Measurements from ENCODE around the gene DCAF7. TPM values are rescaled to one million over a fixed set of nuclear protein-coding genes. Genes with fewer than 3 reads are reported as not detected.

The DCAF7 gene
- total RNA-seq, 4 donors from 2014 or later, result 24.9 to 45.2 (median 34.2) TPM

DNA sequence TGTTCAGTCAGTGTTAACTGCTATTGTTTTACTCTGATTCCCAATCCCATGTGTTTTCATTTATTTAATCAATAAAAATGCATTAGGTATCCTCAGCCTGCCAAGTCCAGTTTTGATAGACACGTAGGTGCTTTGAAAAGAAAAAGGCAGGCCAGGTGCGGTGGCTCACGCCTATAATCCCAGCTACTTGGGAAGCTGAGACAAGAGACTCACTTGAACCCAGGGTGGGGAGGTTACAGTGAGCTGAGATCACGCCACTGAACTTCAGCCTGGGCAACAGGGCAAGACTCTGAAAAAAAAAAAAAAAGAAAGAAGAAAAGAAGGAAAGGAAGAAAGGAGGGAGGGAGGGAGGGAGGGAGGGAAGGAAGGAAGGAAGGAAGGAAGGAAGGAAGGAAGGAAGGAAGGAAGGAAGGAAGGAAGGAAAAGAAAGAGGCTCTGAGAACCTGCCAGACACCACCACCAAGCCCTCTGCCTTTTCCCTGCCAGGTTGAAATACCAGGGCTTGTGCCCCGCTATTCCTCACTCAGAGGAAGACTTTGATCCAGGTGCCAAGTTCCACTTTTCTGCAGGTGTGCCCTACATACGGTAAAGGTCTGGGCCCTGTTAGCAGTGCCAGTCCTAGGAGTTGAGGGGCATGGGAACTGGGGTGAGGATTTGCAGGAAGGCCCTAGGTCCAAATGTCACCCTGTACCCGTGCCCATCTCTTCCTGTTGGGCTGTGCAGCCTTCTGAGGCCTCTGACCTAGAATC lies 37.2 kb upstream of the DCAF7 start:
- H3K9me3 ChIP-seq, result no peaks in the 10 kb centered on the region
- WGBS, result 77% methylated on average over 6 of the region's 7 CpGs

DNA sequence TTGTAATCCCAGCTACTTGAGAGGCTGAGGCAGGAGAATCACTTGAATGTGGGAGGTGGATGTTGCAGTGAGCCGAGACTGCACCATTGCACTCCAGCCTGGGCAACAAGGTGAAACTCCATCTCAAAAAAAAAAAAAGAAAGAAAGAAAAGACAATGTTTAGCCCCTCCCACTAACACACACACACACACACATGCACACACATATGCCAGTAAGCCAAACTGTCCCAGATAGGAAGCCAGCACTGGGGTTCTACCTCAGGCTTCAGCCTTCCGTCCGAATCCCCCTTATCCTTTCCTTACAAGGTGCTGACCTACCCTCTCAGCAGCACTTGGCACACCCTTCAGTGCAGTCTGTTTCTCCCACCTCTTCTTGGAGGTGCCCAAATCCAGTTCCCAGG lies 35.8 kb upstream of the DCAF7 start:
- no peak for DNase-seq (ENCODE audit: extremely low spot score)
- H3K27me3 ChIP-seq, result peaks cover 0 to 16% (median 0%) of the 10 kb centered on the region in 4 donors
- WGBS, result 88% methylated on average over 3 of the region's 3 CpGs
- H3K9me3 ChIP-seq, result no peaks in the 10 kb centered on the region
- no peaks in the 10 kb centered on the region for H3K4me1 ChIP-seq
- H3K4me3 ChIP-seq, result no peak overlapping the region
- TF ChIP-seq, protein P1, sequence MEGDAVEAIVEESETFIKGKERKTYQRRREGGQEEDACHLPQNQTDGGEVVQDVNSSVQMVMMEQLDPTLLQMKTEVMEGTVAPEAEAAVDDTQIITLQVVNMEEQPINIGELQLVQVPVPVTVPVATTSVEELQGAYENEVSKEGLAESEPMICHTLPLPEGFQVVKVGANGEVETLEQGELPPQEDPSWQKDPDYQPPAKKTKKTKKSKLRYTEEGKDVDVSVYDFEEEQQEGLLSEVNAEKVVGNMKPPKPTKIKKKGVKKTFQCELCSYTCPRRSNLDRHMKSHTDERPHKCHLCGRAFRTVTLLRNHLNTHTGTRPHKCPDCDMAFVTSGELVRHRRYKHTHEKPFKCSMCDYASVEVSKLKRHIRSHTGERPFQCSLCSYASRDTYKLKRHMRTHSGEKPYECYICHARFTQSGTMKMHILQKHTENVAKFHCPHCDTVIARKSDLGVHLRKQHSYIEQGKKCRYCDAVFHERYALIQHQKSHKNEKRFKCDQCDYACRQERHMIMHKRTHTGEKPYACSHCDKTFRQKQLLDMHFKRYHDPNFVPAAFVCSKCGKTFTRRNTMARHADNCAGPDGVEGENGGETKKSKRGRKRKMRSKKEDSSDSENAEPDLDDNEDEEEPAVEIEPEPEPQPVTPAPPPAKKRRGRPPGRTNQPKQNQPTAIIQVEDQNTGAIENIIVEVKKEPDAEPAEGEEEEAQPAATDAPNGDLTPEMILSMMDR (IDR thresholded peaks at IDR 0.05), result no peak
- no peak for TF ChIP-seq POLR2A (IDR thresholded peaks at IDR 0.05; ENCODE audit: low read depth)
- TF ChIP-seq EP300 (IDR thresholded peaks at IDR 0.05), result no peak
- intact Hi-C loops (cut with DNase I), result no loop called here
- H3K27ac ChIP-seq (replicated peaks in 1 of 4), result no peak overlapping the region
- no peaks in the 10 kb centered on the region for H3K36me3 ChIP-seq

More for the DNA sequence above, 37.2 kb upstream of the DCAF7 start:
- H3K4me3 ChIP-seq, result no peak overlapping the region
- H3K27ac ChIP-seq (replicated peaks in 1 of 4), result no peak overlapping the region
- peaks cover 0 to 16% (median 0%) of the 10 kb centered on the region in 4 donors for H3K27me3 ChIP-seq
- intact Hi-C loops (cut with DNase I), result no loop called here
- DNase-seq (ENCODE audit: extremely low spot score), result no peak
- no peaks in the 10 kb centered on the region for H3K36me3 ChIP-seq
- TF ChIP-seq, protein P1 (IDR thresholded peaks at IDR 0.05), result no peak
- TF ChIP-seq POLR2AphosphoS5 (IDR thresholded peaks at IDR 0.05) (no peak), POLR2A (IDR thresholded peaks at IDR 0.05; ENCODE audit: low read depth) (no peak), EP300 (IDR thresholded peaks at IDR 0.05) (no peak)
- H3K4me1 ChIP-seq, result no peaks in the 10 kb centered on the region

DNA sequence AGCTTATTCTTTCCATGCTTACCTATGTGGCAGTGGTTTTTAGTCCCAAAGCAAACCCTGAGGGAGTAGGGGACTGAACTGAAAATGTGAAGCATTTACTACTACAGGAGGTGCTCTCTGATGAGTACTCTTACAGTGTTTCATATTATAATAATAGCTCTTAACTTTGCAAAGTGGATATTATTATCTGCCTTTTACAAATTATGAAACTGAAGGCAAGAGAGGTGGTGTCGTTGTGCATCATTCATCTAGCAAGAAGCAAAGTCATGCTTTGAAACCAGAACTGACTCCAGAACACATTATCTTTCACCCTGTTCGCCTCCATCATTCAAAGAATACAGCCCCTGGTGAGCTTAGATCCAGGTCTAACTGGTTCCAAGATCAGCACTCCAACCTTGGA lies 35.3 kb upstream of the DCAF7 start:
- no peaks in the 10 kb centered on the region for H3K4me1 ChIP-seq
- 89% methylated on average over 2 of the region's 2 CpGs for WGBS
- intact Hi-C loops (cut with DNase I), result no loop called here
- peaks cover 0 to 16% (median 0%) of the 10 kb centered on the region in 4 donors for H3K27me3 ChIP-seq
- H3K36me3 ChIP-seq, result no peaks in the 10 kb centered on the region
- TF ChIP-seq EP300 (IDR thresholded peaks at IDR 0.05) (no peak), POLR2A (IDR thresholded peaks at IDR 0.05; ENCODE audit: low read depth) (no peak), POLR2AphosphoS5 (IDR thresholded peaks at IDR 0.05) (no peak)
- TF ChIP-seq, protein P1 (IDR thresholded peaks at IDR 0.05), result no peak
- no peak overlapping the region for H3K27ac ChIP-seq (replicated peaks in 1 of 4)
- H3K9me3 ChIP-seq, result no peaks in the 10 kb centered on the region
- no peak overlapping the region for H3K4me3 ChIP-seq
- DNase-seq (ENCODE audit: extremely low spot score), result no peak

DNA sequence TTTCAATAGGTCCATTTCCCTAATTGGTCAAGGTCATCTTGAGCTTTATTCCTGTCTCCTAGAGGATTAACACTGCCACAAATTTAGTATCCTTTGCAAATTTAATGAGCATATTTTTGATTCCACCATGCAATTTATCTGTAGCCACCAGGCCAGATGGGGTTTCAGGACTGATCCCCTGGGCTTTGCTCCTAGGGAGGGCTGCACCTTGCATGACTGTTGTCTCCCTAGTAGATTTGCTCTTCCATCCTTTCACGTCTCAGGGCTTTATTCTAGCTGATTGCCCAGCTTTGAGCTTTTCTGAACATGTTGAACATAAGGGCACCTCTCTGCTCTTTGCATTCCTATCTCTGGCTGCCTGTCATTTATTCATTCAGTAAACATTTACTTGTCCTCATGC lies 34.9 kb upstream of the DCAF7 start:
- intact Hi-C loops (cut with DNase I), result no loop called here
- Histone ChIP-seq H3K27me3 (peaks cover 0 to 16% (median 0%) of the 10 kb centered on the region in 4 donors), H3K4me3 (no peak overlapping the region), H3K36me3 (no peaks in the 10 kb centered on the region), H3K27ac (replicated peaks in 1 of 4) (no peak overlapping the region), H3K9me3 (no peaks in the 10 kb centered on the region), H3K4me1 (no peaks in the 10 kb centered on the region)
- 55% methylated on average over 1 of the region's 1 CpG for WGBS
- no peak for DNase-seq (ENCODE audit: extremely low spot score)
- TF ChIP-seq POLR2A (IDR thresholded peaks at IDR 0.05; ENCODE audit: low read depth), result no peak
- TF ChIP-seq, protein P1 (IDR thresholded peaks at IDR 0.05), result no peak
- TF ChIP-seq POLR2AphosphoS5 (IDR thresholded peaks at IDR 0.05), result no peak
- TF ChIP-seq EP300 (IDR thresholded peaks at IDR 0.05), result no peak
